GM12865 (cell line): ENCODE results near the gene B3GALT5.
A peak's percentile ranks its signal among the peaks of the same experiment; 100 is the strongest.

Experiments used
- DNase-seq: peaks from one replicate; pipeline ENCODE4 v3.0.0; 2010; ENCODE audit warnings: low read depth
- H3K4me3 ChIP-seq: 2 replicates; pipeline ENCODE4 v1.5.1; 2011; ENCODE audit warnings: mild to moderate bottlenecking, low read depth, low read length, control low read depth
- TF ChIP-seq, protein P1 (sequence below): IDR thresholded peaks from 2 replicates; pipeline ENCODE4 v1.5.1; 2011; ENCODE audit warnings: low read length, control low read depth, low read depth, inconsistent platforms; ENCODE audit not compliant: insufficient read depth; ENCODE audit errors: missing control alignments

Gene B3GALT5

DNA sequence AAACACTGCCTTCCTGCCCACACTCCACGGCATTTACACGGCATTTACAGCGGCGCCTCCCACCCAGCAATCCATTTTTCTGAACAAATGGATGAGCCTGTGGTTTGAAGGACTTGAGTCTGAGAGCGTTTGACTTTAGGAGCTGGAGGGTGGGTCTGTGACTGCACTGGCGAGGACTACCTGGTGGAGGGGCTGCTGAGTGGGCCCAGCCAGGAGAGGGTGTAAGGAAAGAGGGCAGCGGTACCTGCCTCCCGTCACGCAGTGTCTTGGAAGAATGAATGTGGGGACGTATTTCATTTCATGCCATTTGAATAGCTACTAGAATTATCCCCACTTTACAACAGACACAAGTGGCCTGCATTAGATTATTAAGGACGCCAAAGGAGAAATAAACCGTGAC is 62.9 kb downstream of the B3GALT5 start:
- no peak overlapping the region for H3K4me3 ChIP-seq
- TF ChIP-seq, protein P1, sequence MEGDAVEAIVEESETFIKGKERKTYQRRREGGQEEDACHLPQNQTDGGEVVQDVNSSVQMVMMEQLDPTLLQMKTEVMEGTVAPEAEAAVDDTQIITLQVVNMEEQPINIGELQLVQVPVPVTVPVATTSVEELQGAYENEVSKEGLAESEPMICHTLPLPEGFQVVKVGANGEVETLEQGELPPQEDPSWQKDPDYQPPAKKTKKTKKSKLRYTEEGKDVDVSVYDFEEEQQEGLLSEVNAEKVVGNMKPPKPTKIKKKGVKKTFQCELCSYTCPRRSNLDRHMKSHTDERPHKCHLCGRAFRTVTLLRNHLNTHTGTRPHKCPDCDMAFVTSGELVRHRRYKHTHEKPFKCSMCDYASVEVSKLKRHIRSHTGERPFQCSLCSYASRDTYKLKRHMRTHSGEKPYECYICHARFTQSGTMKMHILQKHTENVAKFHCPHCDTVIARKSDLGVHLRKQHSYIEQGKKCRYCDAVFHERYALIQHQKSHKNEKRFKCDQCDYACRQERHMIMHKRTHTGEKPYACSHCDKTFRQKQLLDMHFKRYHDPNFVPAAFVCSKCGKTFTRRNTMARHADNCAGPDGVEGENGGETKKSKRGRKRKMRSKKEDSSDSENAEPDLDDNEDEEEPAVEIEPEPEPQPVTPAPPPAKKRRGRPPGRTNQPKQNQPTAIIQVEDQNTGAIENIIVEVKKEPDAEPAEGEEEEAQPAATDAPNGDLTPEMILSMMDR, result no peak
- DNase-seq, result no peak

DNA sequence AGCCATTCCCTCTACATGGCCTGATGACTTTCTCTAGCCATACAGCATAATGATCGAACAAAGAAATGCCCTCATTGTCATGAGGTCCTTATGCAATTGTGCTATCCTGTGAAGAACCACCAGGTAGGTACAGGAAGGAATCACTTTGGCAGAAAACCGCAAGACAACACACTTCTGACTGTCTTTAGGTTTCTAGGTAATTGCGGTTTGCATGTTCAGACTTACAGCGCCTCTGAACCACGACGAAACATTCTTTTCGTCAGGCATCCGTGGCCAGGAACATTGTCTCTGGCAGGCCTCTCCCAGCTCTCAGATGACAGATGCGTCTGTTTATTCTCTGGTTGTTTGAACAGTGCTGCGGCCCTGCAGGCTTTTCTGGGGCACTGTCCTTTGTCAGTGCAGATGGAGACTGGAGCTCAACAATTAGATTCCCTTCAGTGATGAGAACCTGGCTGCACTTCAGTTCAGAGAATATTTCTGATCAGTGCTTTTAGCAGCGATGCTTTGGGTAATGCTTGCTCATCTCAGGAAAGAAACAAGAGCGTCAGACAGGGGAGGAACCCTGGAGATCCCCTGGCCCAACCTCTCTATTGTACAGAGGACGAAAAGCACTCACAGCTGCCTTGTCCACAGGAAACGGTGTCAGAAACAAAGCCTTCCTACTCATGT is 63.4 kb downstream of the B3GALT5 start:
- H3K4me3 ChIP-seq, result no peak overlapping the region
- TF ChIP-seq, protein P1, result no peak
- DNase-seq, result peak; percentile 87

GRCh38 chr21:39680216-39680615 is 67.5 kb downstream of the B3GALT5 start:
- TF ChIP-seq, protein P1, result no peak
- DNase-seq, result no peak
- H3K4me3 ChIP-seq, result no peak overlapping the region

DNA sequence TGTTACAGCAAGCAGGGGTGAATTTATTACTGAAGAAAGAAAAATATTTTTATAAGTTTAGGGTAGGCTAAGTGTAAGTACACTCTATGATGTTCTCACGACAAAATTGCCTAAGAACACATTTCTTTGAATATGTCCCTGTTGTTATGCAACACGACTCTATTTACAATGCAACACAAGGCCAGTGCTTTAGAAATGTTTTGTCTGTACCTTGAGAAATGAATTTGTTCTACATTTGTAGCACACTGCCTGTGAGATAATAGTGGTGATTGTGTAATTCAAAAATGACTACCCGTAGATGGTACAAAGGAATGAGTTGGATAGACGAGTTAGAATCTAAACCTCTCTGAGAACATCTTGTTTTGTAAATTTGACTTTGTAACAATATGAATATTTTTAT is 68.5 kb downstream of the B3GALT5 start:
- H3K4me3 ChIP-seq, result no peak overlapping the region
- no peak for DNase-seq
- TF ChIP-seq, protein P1, result no peak

DNA sequence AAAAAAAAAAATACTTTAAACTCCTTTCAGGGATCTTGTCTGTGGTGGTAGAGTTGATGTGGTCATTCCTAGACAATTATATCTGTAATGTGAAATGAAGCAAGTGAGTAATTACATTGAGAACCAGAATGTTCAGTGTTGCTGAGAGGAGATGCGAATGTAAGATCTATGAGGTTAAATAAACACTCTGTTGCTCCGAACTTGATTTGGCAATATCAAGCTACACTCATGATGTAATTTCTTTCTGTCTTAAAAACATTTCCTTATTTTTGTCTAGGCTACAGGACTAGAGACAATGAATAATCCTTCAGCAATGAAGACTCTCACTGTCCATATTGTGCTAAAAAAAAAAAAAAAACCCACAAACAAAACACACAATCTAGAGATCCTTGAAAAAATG is 69.1 kb downstream of the B3GALT5 start:
- TF ChIP-seq, protein P1, result no peak
- no peak for DNase-seq
- no peak overlapping the region for H3K4me3 ChIP-seq

GRCh38 chr21:39685236-39685635 is 72.5 kb downstream of the B3GALT5 start:
- H3K4me3 ChIP-seq, result no peak overlapping the region
- TF ChIP-seq, protein P1, result no peak
- DNase-seq, result no peak

DNA sequence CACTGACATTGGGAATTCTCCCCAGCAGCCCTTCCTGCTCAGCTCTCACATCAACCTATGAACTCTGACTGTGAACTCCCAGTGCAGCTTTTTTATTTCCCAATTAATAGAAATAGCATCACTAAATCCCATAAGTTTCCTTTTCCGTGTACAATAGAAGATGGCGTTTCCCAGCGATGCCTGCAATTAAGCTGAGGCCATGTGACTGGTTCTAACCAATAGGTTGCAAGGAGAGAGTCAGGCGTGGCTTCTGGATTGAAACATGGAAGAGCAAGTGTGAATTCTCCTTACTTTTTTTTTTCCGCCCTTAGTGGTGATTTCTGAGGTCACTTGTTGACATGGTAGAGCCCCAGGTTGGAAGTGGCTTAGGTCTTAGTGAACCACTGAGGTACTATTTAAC is 73.3 kb downstream of the B3GALT5 start:
- no peak overlapping the region for H3K4me3 ChIP-seq
- TF ChIP-seq, protein P1, result no peak
- DNase-seq, result no peak
